ENCODE measurements around the gene DECR2.

GRCh38 chr16:352547-353403 lies 48.9 kb upstream of the DECR2 start, which contains the start of gene AXIN1:
- peak; percentile 60 for TF ChIP-seq CTCF (conservative IDR thresholded peaks at IDR 0.05; ENCODE audit: low read depth, low read length)
- TF ChIP-seq POLR2A (IDR thresholded peaks at IDR 0.05; ENCODE audit: low read depth, low read length) = peak; percentile 60
- TF ChIP-seq USF2 (IDR thresholded peaks at IDR 0.05; ENCODE audit: low read depth, low read length) = no peak

All from IMR-90 (cell line).